Measurements from ENCODE around the gene MAN1B1. TPM values are rescaled to one million over a fixed set of nuclear protein-coding genes. Genes with fewer than 3 reads are reported as not detected.

MAN1B1 gene
- total RNA-seq, 1 donor from 2014 or later: 59.8 TPM

DNA sequence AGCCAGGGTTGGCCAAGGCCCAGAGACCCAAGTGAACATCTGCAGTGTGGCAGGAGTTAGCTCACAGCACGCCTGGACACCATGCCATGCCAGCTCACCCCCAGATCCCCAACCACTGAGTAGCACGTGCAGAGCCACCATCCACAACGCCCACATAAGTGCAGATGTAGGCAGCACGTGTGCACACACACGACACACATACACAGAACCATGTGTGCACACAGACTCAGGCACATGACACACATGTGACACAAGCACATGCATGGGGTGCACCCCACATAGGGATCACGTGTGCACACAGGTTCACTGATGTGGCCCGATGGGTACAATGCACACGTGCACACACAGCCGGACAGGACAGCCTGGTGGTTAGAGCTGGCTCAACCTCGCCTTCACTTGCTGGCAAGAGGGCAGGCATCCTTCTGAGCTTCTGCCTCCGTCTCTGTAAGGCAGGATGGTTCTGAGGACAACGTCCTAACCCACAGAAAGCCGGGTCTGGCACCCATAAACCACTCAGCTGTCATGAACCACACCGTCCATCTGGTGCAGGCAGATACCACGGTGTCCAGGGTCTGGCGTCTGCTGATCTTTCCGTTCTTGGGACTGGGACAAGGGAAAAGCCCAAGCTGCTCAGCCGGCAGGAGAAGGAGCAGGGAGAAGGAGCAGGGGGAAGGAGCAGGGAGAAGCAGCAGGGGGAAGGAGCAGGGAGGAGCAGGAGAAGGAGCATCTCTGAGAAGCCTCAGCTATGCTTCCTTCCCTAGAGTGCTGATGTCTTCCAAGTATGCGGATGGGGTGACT, 71.0 kb downstream of the MAN1B1 start:
- Mint-ChIP-seq H3K36me3 (ENCODE audit: unreplicated experiment) (no peaks in the 10 kb centered on the region), H3K27ac (ENCODE audit: unreplicated experiment) (no peak overlapping the region), H3K9me3 (ENCODE audit: unreplicated experiment) (peaks cover 2% of the 10 kb centered on the region), H3K4me3 (ENCODE audit: unreplicated experiment) (no peak overlapping the region), H3K27me3 (ENCODE audit: unreplicated experiment) (peaks cover 18% of the 10 kb centered on the region), H3K4me1 (ENCODE audit: low read depth, unreplicated experiment) (peaks cover 10% of the 10 kb centered on the region)
- DNase-seq: no peak
- TF ChIP-seq, protein P1, sequence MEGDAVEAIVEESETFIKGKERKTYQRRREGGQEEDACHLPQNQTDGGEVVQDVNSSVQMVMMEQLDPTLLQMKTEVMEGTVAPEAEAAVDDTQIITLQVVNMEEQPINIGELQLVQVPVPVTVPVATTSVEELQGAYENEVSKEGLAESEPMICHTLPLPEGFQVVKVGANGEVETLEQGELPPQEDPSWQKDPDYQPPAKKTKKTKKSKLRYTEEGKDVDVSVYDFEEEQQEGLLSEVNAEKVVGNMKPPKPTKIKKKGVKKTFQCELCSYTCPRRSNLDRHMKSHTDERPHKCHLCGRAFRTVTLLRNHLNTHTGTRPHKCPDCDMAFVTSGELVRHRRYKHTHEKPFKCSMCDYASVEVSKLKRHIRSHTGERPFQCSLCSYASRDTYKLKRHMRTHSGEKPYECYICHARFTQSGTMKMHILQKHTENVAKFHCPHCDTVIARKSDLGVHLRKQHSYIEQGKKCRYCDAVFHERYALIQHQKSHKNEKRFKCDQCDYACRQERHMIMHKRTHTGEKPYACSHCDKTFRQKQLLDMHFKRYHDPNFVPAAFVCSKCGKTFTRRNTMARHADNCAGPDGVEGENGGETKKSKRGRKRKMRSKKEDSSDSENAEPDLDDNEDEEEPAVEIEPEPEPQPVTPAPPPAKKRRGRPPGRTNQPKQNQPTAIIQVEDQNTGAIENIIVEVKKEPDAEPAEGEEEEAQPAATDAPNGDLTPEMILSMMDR (IDR thresholded peaks at IDR 0.05; ENCODE audit: partially characterized antibody, unreplicated experiment): no peak

DNA sequence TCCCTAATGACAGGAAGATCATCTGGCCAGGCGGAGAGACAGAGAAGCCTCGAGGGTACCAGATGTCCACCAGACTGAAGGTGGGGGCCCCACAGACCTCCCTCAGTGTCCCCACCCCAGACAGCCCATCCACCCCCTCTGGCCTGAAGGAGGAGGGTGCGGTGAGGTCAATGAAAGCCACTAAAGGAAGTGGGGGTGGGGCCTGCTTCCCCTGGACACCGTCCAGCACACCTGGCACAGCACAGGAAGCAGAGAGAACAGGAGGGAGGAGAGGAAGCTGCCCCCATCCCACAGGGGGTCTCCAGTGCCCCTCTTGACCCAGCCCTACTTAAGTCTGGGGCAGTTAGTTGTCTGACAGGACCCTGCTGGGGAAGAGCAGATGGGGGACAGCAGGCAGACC, 71.8 kb downstream of the MAN1B1 start:
- Mint-ChIP-seq H3K36me3 (ENCODE audit: unreplicated experiment) (no peaks in the 10 kb centered on the region), H3K27me3 (ENCODE audit: unreplicated experiment) (peaks cover 24% of the 10 kb centered on the region), H3K27ac (ENCODE audit: unreplicated experiment) (no peak overlapping the region), H3K9me3 (ENCODE audit: unreplicated experiment) (peaks cover 4% of the 10 kb centered on the region), H3K4me3 (ENCODE audit: unreplicated experiment) (no peak overlapping the region), H3K4me1 (ENCODE audit: low read depth, unreplicated experiment) (peaks cover 10% of the 10 kb centered on the region)
- no peak for DNase-seq
- TF ChIP-seq, protein P1 (IDR thresholded peaks at IDR 0.05; ENCODE audit: partially characterized antibody, unreplicated experiment): no peak

Other genes with a start within 250 kb of the MAN1B1 start
- gene AJM1, start 244.5 kb upstream of the MAN1B1 start, total RNA-seq (ENCODE audit: unreplicated experiment): 15.3 TPM
- gene PHPT1, start 237.6 kb upstream of the MAN1B1 start, total RNA-seq (ENCODE audit: unreplicated experiment): 101 TPM
- 17.6 TPM for gene MAMDC4, start 234.6 kb upstream of the MAN1B1 start, total RNA-seq (ENCODE audit: unreplicated experiment)
- 343 TPM for gene EDF1, start 220.7 kb upstream of the MAN1B1 start, total RNA-seq (ENCODE audit: unreplicated experiment)
- 27.3 TPM for gene TRAF2, start 200.5 kb upstream of the MAN1B1 start, total RNA-seq (ENCODE audit: unreplicated experiment)
- gene FBXW5, start 142.2 kb upstream of the MAN1B1 start, total RNA-seq (ENCODE audit: unreplicated experiment): 77.9 TPM
- 14.5 TPM for gene C8G, start 141.7 kb upstream of the MAN1B1 start, total RNA-seq (ENCODE audit: unreplicated experiment)
- 2.9 TPM for gene LCN12, start 134.7 kb upstream of the MAN1B1 start, total RNA-seq (ENCODE audit: unreplicated experiment)
- gene PTGDS, start 109.5 kb upstream of the MAN1B1 start, total RNA-seq (ENCODE audit: unreplicated experiment): not detected
- gene LCNL1, start 104.0 kb upstream of the MAN1B1 start, total RNA-seq (ENCODE audit: unreplicated experiment): not detected
- 50.7 TPM for gene PAXX, start 94.6 kb upstream of the MAN1B1 start, total RNA-seq (ENCODE audit: unreplicated experiment)
- not detected for gene CLIC3, start 90.4 kb upstream of the MAN1B1 start, total RNA-seq (ENCODE audit: unreplicated experiment)
- gene ABCA2, start 58.7 kb upstream of the MAN1B1 start, total RNA-seq (ENCODE audit: unreplicated experiment): 70.7 TPM
- 0.20 TPM for gene FUT7, start 54.9 kb upstream of the MAN1B1 start, total RNA-seq (ENCODE audit: unreplicated experiment)
- 260 TPM for gene NPDC1, start 40.8 kb upstream of the MAN1B1 start, total RNA-seq (ENCODE audit: unreplicated experiment)
- gene ENTPD2, start 32.9 kb upstream of the MAN1B1 start, total RNA-seq (ENCODE audit: unreplicated experiment): 0.69 TPM
- gene SAPCD2, start 16.4 kb upstream of the MAN1B1 start, total RNA-seq (ENCODE audit: unreplicated experiment): 13.5 TPM
- 5.1 TPM for gene UAP1L1, start 9.5 kb upstream of the MAN1B1 start, total RNA-seq (ENCODE audit: unreplicated experiment)
- gene DPP7, start 27.7 kb downstream of the MAN1B1 start, total RNA-seq (ENCODE audit: unreplicated experiment): 30.8 TPM
- gene GRIN1, start 52.2 kb downstream of the MAN1B1 start, total RNA-seq (ENCODE audit: unreplicated experiment): 5.5 TPM
- 0.98 TPM for gene LRRC26, start 83.1 kb downstream of the MAN1B1 start, total RNA-seq (ENCODE audit: unreplicated experiment)
- not detected for gene TMEM210, start 85.1 kb downstream of the MAN1B1 start, total RNA-seq (ENCODE audit: unreplicated experiment)
- gene ANAPC2, start 101.6 kb downstream of the MAN1B1 start, total RNA-seq (ENCODE audit: unreplicated experiment): 72.9 TPM
- 37.3 TPM for gene SSNA1, start 101.7 kb downstream of the MAN1B1 start, total RNA-seq (ENCODE audit: unreplicated experiment)
- gene TPRN, start 113.8 kb downstream of the MAN1B1 start, total RNA-seq (ENCODE audit: unreplicated experiment): 9.6 TPM
- gene TMEM203, start 118.7 kb downstream of the MAN1B1 start, total RNA-seq (ENCODE audit: unreplicated experiment): 36.5 TPM
- gene NDOR1, start 118.7 kb downstream of the MAN1B1 start, total RNA-seq (ENCODE audit: unreplicated experiment): 31.6 TPM
- 24.8 TPM for gene RNF208, start 135.3 kb downstream of the MAN1B1 start, total RNA-seq (ENCODE audit: unreplicated experiment)
- gene CYSRT1, start 138.2 kb downstream of the MAN1B1 start, total RNA-seq (ENCODE audit: unreplicated experiment): 2.1 TPM
- 0.39 TPM for gene RNF224, start 140.5 kb downstream of the MAN1B1 start, total RNA-seq (ENCODE audit: unreplicated experiment)
- not detected for gene SLC34A3, start 143.9 kb downstream of the MAN1B1 start, total RNA-seq (ENCODE audit: unreplicated experiment)
- gene TUBB4B, start 154.3 kb downstream of the MAN1B1 start, total RNA-seq (ENCODE audit: unreplicated experiment): 192 TPM
- gene STPG3, start 164.3 kb downstream of the MAN1B1 start, total RNA-seq (ENCODE audit: unreplicated experiment): not detected
- 48.5 TPM for gene NELFB, start 168.3 kb downstream of the MAN1B1 start, total RNA-seq (ENCODE audit: unreplicated experiment)
- gene TOR4A, start 190.7 kb downstream of the MAN1B1 start, total RNA-seq (ENCODE audit: unreplicated experiment): 1.5 TPM
- gene NRARP, start 215.3 kb downstream of the MAN1B1 start, total RNA-seq (ENCODE audit: unreplicated experiment): 15.2 TPM